ENCODE measurements around the gene SNX4.

The SNX4 gene

DNA sequence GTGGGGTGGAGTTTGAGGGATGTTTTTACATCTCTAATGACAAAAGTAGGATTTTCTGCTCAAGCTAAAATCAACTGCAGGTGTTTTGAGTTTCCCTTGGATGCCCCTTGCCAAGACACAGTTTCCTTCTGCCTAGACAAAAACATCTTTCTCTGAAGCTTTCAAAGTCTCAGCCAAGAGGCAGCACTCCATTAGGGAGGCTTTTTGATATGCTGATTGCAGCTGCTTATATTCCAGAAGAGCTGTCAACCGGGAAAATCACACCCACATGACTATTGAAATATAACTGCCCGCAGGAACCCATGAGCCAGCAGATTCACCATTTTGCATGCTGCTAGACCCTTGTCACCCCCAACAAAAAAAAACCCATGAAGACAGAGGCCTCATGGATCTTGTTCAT, 117.4 kb downstream of the SNX4 start:
- TF ChIP-seq, protein P1, sequence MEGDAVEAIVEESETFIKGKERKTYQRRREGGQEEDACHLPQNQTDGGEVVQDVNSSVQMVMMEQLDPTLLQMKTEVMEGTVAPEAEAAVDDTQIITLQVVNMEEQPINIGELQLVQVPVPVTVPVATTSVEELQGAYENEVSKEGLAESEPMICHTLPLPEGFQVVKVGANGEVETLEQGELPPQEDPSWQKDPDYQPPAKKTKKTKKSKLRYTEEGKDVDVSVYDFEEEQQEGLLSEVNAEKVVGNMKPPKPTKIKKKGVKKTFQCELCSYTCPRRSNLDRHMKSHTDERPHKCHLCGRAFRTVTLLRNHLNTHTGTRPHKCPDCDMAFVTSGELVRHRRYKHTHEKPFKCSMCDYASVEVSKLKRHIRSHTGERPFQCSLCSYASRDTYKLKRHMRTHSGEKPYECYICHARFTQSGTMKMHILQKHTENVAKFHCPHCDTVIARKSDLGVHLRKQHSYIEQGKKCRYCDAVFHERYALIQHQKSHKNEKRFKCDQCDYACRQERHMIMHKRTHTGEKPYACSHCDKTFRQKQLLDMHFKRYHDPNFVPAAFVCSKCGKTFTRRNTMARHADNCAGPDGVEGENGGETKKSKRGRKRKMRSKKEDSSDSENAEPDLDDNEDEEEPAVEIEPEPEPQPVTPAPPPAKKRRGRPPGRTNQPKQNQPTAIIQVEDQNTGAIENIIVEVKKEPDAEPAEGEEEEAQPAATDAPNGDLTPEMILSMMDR (IDR thresholded peaks at IDR 0.05; ENCODE audit: low read depth, low read length, poor library complexity, severe bottlenecking) = no peak
- no peak for TF ChIP-seq EZH2phosphoT487 (IDR thresholded peaks at IDR 0.05; ENCODE audit: borderline replicate concordance, low read length)
- no peaks in the 10 kb centered on the region for H3K4me1 ChIP-seq (ENCODE audit: control insufficient read depth, low read length)
- H3K27ac ChIP-seq (ENCODE audit: low read depth, low read length) = no peak overlapping the region

DNA sequence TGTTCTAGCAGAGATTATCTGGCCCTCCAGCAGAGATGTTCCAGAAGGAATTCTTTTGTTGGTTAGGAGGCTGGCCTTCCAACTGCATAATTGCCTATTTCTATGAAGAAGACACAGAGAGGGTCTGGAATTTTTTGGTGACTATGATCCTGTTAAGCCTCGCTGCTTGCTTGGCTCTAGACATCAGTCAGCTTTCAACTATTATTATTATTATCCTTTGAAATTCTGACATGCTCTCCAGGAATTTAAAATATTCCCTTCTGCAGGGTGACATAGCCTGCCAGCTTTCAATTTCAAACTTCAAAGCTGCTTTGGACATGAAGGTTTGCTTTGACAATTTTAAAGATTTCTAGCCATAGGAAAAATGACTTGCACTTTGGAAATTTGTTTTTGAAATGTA, 118.6 kb downstream of the SNX4 start:
- no peaks in the 10 kb centered on the region for H3K9me2 ChIP-seq (replicated peaks; ENCODE audit: control insufficient read depth, low read length)
- H3K4me1 ChIP-seq (ENCODE audit: control insufficient read depth, low read length) = no peaks in the 10 kb centered on the region
- H3K9me3 ChIP-seq (ENCODE audit: control insufficient read depth, insufficient read depth, low read length) = peaks cover 4% of the 10 kb centered on the region; the same call in 1 of the 2 replicates
- H3F3A ChIP-seq (ENCODE audit: control insufficient read depth, insufficient read depth) = no peaks in the 10 kb centered on the region
- no peak overlapping the region for H3K4me2 ChIP-seq (ENCODE audit: low read length)
- no peak overlapping the region for H3K27ac ChIP-seq (ENCODE audit: low read depth, low read length)
- TF ChIP-seq, protein P1 (IDR thresholded peaks at IDR 0.05; ENCODE audit: low read depth, low read length, poor library complexity, severe bottlenecking) = no peak
- no peak for TF ChIP-seq EZH2phosphoT487 (IDR thresholded peaks at IDR 0.05; ENCODE audit: borderline replicate concordance, low read length)
- no peaks in the 10 kb centered on the region for H3K79me2 ChIP-seq (ENCODE audit: control insufficient read depth, low read length)
- no peaks in the 10 kb centered on the region for H3K36me3 ChIP-seq (ENCODE audit: control insufficient read depth, low read length)
- H4K20me1 ChIP-seq (ENCODE audit: control insufficient read depth, insufficient read depth, low read depth, low read length) = no peaks in the 10 kb centered on the region
- peaks cover 10% of the 10 kb centered on the region for H3K27me3 ChIP-seq (ENCODE audit: control insufficient read depth, low read length)
- H3K4me3 ChIP-seq (ENCODE audit: low read length) = no peak overlapping the region

More for the DNA sequence above, 117.4 kb downstream of the SNX4 start:
- H3K9me2 ChIP-seq (replicated peaks; ENCODE audit: control insufficient read depth, low read length) = no peaks in the 10 kb centered on the region
- H3F3A ChIP-seq (ENCODE audit: control insufficient read depth, insufficient read depth) = no peaks in the 10 kb centered on the region
- H4K20me1 ChIP-seq (ENCODE audit: control insufficient read depth, insufficient read depth, low read depth, low read length) = no peaks in the 10 kb centered on the region
- H3K27me3 ChIP-seq (ENCODE audit: control insufficient read depth, low read length) = peaks cover 10% of the 10 kb centered on the region
- H3K4me2 ChIP-seq (ENCODE audit: low read length) = no peak overlapping the region
- H3K79me2 ChIP-seq (ENCODE audit: control insufficient read depth, low read length) = no peaks in the 10 kb centered on the region
- H3K36me3 ChIP-seq (ENCODE audit: control insufficient read depth, low read length) = no peaks in the 10 kb centered on the region
- peaks cover 4% of the 10 kb centered on the region; the same call in 1 of the 2 replicates for H3K9me3 ChIP-seq (ENCODE audit: control insufficient read depth, insufficient read depth, low read length)
- no peak overlapping the region for H3K4me3 ChIP-seq (ENCODE audit: low read length)

DNA sequence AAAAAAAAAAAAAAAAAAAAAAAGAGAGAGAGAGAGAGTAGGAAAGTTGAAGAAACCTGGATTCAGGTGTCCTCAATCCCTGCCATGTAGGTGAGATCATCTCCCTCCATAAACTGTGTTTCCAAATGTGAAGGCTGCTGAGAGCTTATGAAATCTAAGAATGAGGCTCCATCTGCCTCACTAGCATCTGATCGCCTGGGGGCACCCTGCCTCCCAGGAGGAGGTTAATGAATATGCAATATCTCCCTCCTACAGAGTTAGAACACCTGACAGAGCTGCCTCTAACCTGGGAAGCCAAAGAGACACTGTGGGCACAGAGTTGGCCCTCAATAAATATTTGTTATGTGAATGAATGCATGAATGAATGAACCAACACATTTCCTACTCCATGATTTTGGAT, 121.0 kb downstream of the SNX4 start:
- no peaks in the 10 kb centered on the region for H3K36me3 ChIP-seq (ENCODE audit: control insufficient read depth, low read length)
- no peak overlapping the region for H3K27ac ChIP-seq (ENCODE audit: low read depth, low read length)
- no peaks in the 10 kb centered on the region for H3K9me2 ChIP-seq (replicated peaks; ENCODE audit: control insufficient read depth, low read length)
- no peaks in the 10 kb centered on the region for H3K79me2 ChIP-seq (ENCODE audit: control insufficient read depth, low read length)
- H3K4me3 ChIP-seq (ENCODE audit: low read length) = no peak overlapping the region
- H3K4me2 ChIP-seq (ENCODE audit: low read length) = no peak overlapping the region
- H3K4me1 ChIP-seq (ENCODE audit: control insufficient read depth, low read length) = no peaks in the 10 kb centered on the region
- peaks cover 13% of the 10 kb centered on the region for H3K27me3 ChIP-seq (ENCODE audit: control insufficient read depth, low read length)
- H3F3A ChIP-seq (ENCODE audit: control insufficient read depth, insufficient read depth) = no peaks in the 10 kb centered on the region
- TF ChIP-seq, protein P1 (IDR thresholded peaks at IDR 0.05; ENCODE audit: low read depth, low read length, poor library complexity, severe bottlenecking) = peak; percentile 29
- TF ChIP-seq EZH2phosphoT487 (IDR thresholded peaks at IDR 0.05; ENCODE audit: borderline replicate concordance, low read length) = no peak
- H4K20me1 ChIP-seq (ENCODE audit: control insufficient read depth, insufficient read depth, low read depth, low read length) = no peaks in the 10 kb centered on the region
- H3K9me3 ChIP-seq (ENCODE audit: control insufficient read depth, insufficient read depth, low read length) = no peaks in the 10 kb centered on the region

Measured in DOHH2 (cell line).